Mesothelial cell of epicardium (in vitro differentiated cells): ENCODE data around the gene DNAJC7. TPM values are rescaled to one million over a fixed set of nuclear protein-coding genes. Genes with fewer than 3 reads are reported as not detected.

Source experiments
- DNase-seq, 2 experiments: peaks; one replicate each; pipeline ENCODE4 v3.0.0; 2021; ENCODE audit warnings: low spot score in 2 of 2; ENCODE audit not compliant: unreplicated experiment in 2 of 2
- H3K27ac Mint-ChIP-seq: 2 replicates; pipeline ENCODE4 v1.8.0; 2021; ENCODE audit warnings: mixed read lengths
- H3K27me3 Mint-ChIP-seq: 2 replicates; pipeline ENCODE4 v1.8.0; 2021; ENCODE audit warnings: low read depth, mixed read lengths
- H3K36me3 Mint-ChIP-seq: 2 replicates; pipeline ENCODE4 v1.8.0; 2021; ENCODE audit warnings: mixed read lengths
- H3K4me1 Mint-ChIP-seq: 2 replicates; pipeline ENCODE4 v1.8.0; 2021; ENCODE audit warnings: mixed read lengths
- H3K4me3 Mint-ChIP-seq: 2 replicates; pipeline ENCODE4 v1.8.0; 2021; ENCODE audit warnings: mild to moderate bottlenecking, moderate library complexity, mixed read lengths
- H3K9me3 Mint-ChIP-seq: 2 replicates; pipeline ENCODE4 v1.8.0; 2021; ENCODE audit warnings: mixed read lengths
- CTCF ChIP-seq: fragments of 200-600 bp; sonication (generic); IDR thresholded peaks from one replicate; pipeline ENCODE4 v1.5.0; 2021; ENCODE audit warnings: antibody characterized with exemption; ENCODE audit not compliant: unreplicated experiment
- total RNA-seq: library from RNA; stranded (reverse); gene quantifications from 3 replicates; pipeline ENCODE4 v1.2.1, GENCODE V29; 2021

The DNAJC7 gene
- total RNA-seq, 1 donor from 2014 or later = 103 TPM

GRCh38 chr17:42002792-42003301 lies 14.4 kb downstream of the DNAJC7 start:
- no peak overlapping the region for H3K27ac Mint-ChIP-seq
- peaks cover 24% of the 10 kb centered on the region for H3K36me3 Mint-ChIP-seq
- DNase-seq = no peak
- no peak for TF ChIP-seq CTCF
- no peaks in the 10 kb centered on the region for H3K27me3 Mint-ChIP-seq
- H3K4me1 Mint-ChIP-seq = no peaks in the 10 kb centered on the region
- no peaks in the 10 kb centered on the region for H3K9me3 Mint-ChIP-seq
- no peak overlapping the region for H3K4me3 Mint-ChIP-seq

GRCh38 chr17:42002175-42002791 lies 15.0 kb downstream of the DNAJC7 start:
- Mint-ChIP-seq H3K4me1 (no peaks in the 10 kb centered on the region), H3K36me3 (peaks cover 26% of the 10 kb centered on the region), H3K27ac (no peak overlapping the region)

GRCh38 chr17:42001729-42002128 lies 15.5 kb downstream of the DNAJC7 start:
- no peak overlapping the region for H3K4me3 Mint-ChIP-seq
- no peaks in the 10 kb centered on the region for H3K4me1 Mint-ChIP-seq
- no peak for DNase-seq
- no peak overlapping the region for H3K27ac Mint-ChIP-seq
- no peaks in the 10 kb centered on the region for H3K27me3 Mint-ChIP-seq
- H3K9me3 Mint-ChIP-seq = no peaks in the 10 kb centered on the region
- H3K36me3 Mint-ChIP-seq = peaks cover 27% of the 10 kb centered on the region
- no peak for TF ChIP-seq CTCF

More at GRCh38 chr17:42002175-42002791, 15.0 kb downstream of the DNAJC7 start:
- no peak for DNase-seq
- no peak overlapping the region for H3K4me3 Mint-ChIP-seq
- TF ChIP-seq CTCF = no peak
- H3K27me3 Mint-ChIP-seq = no peaks in the 10 kb centered on the region
- H3K9me3 Mint-ChIP-seq = no peaks in the 10 kb centered on the region

GRCh38 chr17:42000413-42001133 lies 16.7 kb downstream of the DNAJC7 start:
- TF ChIP-seq CTCF = no peak
- Mint-ChIP-seq H3K4me3 (no peak overlapping the region), H3K9me3 (no peaks in the 10 kb centered on the region), H3K4me1 (no peaks in the 10 kb centered on the region), H3K27me3 (no peaks in the 10 kb centered on the region), H3K36me3 (peaks cover 37% of the 10 kb centered on the region), H3K27ac (no peak overlapping the region)
- no peak for DNase-seq

- no peaks in the 10 kb centered on the region for H3K4me1 Mint-ChIP-seq
- no peaks in the 10 kb centered on the region for H3K9me3 Mint-ChIP-seq
- no peaks in the 10 kb centered on the region for H3K27me3 Mint-ChIP-seq
- no peak overlapping the region for H3K27ac Mint-ChIP-seq
- DNase-seq = no peak
- peaks cover 44% of the 10 kb centered on the region for H3K36me3 Mint-ChIP-seq
- H3K4me3 Mint-ChIP-seq = no peak overlapping the region
- no peak for TF ChIP-seq CTCF
Observed at GRCh38 chr17:41998497-41998896, 18.7 kb downstream of the DNAJC7 start.
